OCI-LY7 (cell line): ENCODE data around the gene LY9. TPM values are rescaled to one million over a fixed set of nuclear protein-coding genes. Genes with fewer than 3 reads are reported as not detected.

Experiments used
- BruUV-seq: library from RNA; stranded (reverse); fragments of 400-500 nt; replicated peaks from 2 replicates; lab custom pipeline; 2021; lab: Mats Ljungman, UMichigan
- CTCF ChIA-PET: fragments of 300-600 bp; sonication (Branson Sonifier 250); formaldehyde crosslinking; loops from one replicate; lab custom pipeline; 2022; ENCODE audit warnings: antibody characterized with exemption; ENCODE audit not compliant: unreplicated experiment; lab: Charles Lee
- POLR2A ChIA-PET: fragments of 300-600 bp; sonication (Branson Sonifier 250); formaldehyde crosslinking; loops from one replicate; lab custom pipeline; 2022; ENCODE audit warnings: antibody characterized with exemption; lab: Charles Lee
- DNase-seq: peaks from one replicate; pipeline ENCODE4 v3.0.0-alpha.2; 2015; ENCODE audit warnings: low spot score
- H2AFZ ChIP-seq: fragments of 200-600 bp; sonication (generic), shearing (Covaris generic); 2 replicates; pipeline ENCODE4 v1.6.1; 2014; ENCODE audit warnings: mild to moderate bottlenecking, antibody characterized with exemption, low read length, moderate library complexity
- H3K27ac ChIP-seq: fragments of 200-600 bp; sonication (generic); 2 replicates; pipeline ENCODE4 v1.5.1; 2014; ENCODE audit warnings: mixed run types, low read depth, mild to moderate bottlenecking, moderate library complexity, low read length, inconsistent platforms; ENCODE audit not compliant: poor library complexity, severe bottlenecking
- H3K36me3 ChIP-seq: fragments of 200-600 bp; sonication (generic); 2 replicates; pipeline ENCODE4 v1.6.1; 2014; ENCODE audit warnings: mild to moderate bottlenecking, antibody characterized with exemption, low read length, moderate library complexity, mixed read lengths; ENCODE audit not compliant: insufficient read depth
- H3K4me1 ChIP-seq: fragments of 200-600 bp; sonication (generic); 2 replicates; pipeline ENCODE4 v1.5.1; 2014; ENCODE audit warnings: mild to moderate bottlenecking, low read length; ENCODE audit not compliant: insufficient read depth, poor library complexity, severe bottlenecking
- H3K4me2 ChIP-seq: fragments of 200-600 bp; sonication (generic); 2 replicates; pipeline ENCODE4 v1.6.1; 2014; ENCODE audit warnings: mild to moderate bottlenecking, low read length
- H3K4me3 ChIP-seq: fragments of 200-600 bp; sonication (generic); 2 replicates; pipeline ENCODE4 v1.5.1; 2014; ENCODE audit warnings: mild to moderate bottlenecking, low read depth, low read length; ENCODE audit not compliant: poor library complexity, severe bottlenecking
- H3K79me2 ChIP-seq: fragments of 200-600 bp; sonication (generic); 2 replicates; pipeline ENCODE4 v1.6.1; 2016; ENCODE audit warnings: low read depth, mild to moderate bottlenecking, low read length, moderate library complexity, mixed read lengths; ENCODE audit not compliant: insufficient read depth
- H3K9me2 ChIP-seq: fragments of 200-600 bp; sonication (generic); 2 replicates; pipeline ENCODE4 v1.6.1; 2016; ENCODE audit warnings: mild to moderate bottlenecking, low read length, mixed read lengths; ENCODE audit not compliant: insufficient read depth
- H3K9me3 ChIP-seq: fragments of 200-600 bp; sonication (generic); 2 replicates; pipeline ENCODE4 v1.6.1; 2014; ENCODE audit warnings: mild to moderate bottlenecking, mixed run types, low read length, mixed read lengths
- H4K20me1 ChIP-seq: fragments of 200-600 bp; sonication (generic); 2 replicates; pipeline ENCODE4 v1.6.1; 2014; ENCODE audit warnings: mild to moderate bottlenecking, antibody characterized with exemption, low read length, moderate library complexity, mixed read lengths; ENCODE audit not compliant: insufficient read depth
- CTCF ChIP-seq: fragments of 200-600 bp; sonication (generic); conservative IDR thresholded peaks from 2 replicates; pipeline ENCODE4 v1.5.1; 2014; ENCODE audit warnings: mild to moderate bottlenecking, antibody characterized with exemption, low read length, moderate library complexity, mixed read lengths
- EZH2phosphoT487 ChIP-seq: fragments of 200-600 bp; sonication (generic); IDR thresholded peaks from 2 replicates; pipeline ENCODE4 v1.6.1; 2018; ENCODE audit warnings: low read depth, borderline replicate concordance, mild to moderate bottlenecking, mixed run types, antibody characterized with exemption, low read length, moderate library complexity, mixed read lengths
- intact Hi-C: fragments of 100-400 bp; cut with micrococcal nuclease; formaldehyde crosslinking; loops from one replicate; pipeline ENCODE4 v1.10.0; 2022; ENCODE audit not compliant: unreplicated experiment
- total RNA-seq, 2 experiments: library from RNA; depleted of rRNA in 1 of 2; stranded (reverse); fragments of >200 nt in 1 of 2; shearing (Covaris generic) in 1 of 2; gene quantifications; 2 replicates each; pipeline ENCODE4 v1.2.3, GENCODE V29; 2014 to 2022

Gene LY9
- total RNA-seq, 2 experiments from 2014 or later = 28.4 to 40.2 TPM

GRCh38 chr1:160774886-160775719, 20.9 kb upstream of the LY9 start:
- no peak overlapping the region for H2AFZ ChIP-seq
- ChIA-PET POLR2A (interaction anchor here (0.6 to 1.2 kb wide), 4 partner anchors 8 to 44 kb away, joined by 3 to 5 read pairs (median 3); no protein-coding TSS in a partner anchor), CTCF (interaction anchor here (1.1 to 2.6 kb wide), 3 partner anchors 44 to 99 kb away, joined by 3 to 10 read pairs (median 3); no protein-coding TSS in a partner anchor)
- TF ChIP-seq CTCF (no peak), EZH2phosphoT487 (no peak)
- no TSS peak for BruUV-seq
- no peak overlapping the region for H3K4me3 ChIP-seq
- no peaks in the 10 kb centered on the region for H3K4me1 ChIP-seq
- no peak overlapping the region for H3K4me2 ChIP-seq
- no peak for DNase-seq
- no peaks in the 10 kb centered on the region for H3K79me2 ChIP-seq
- H4K20me1 ChIP-seq = no peaks in the 10 kb centered on the region
- no peaks in the 10 kb centered on the region for H3K9me2 ChIP-seq
- no peak overlapping the region for H3K27ac ChIP-seq
- H3K36me3 ChIP-seq = no peaks in the 10 kb centered on the region
- intact Hi-C loops = loop anchor here (5.0 kb wide), 1 partner anchor 348 kb away; no protein-coding TSS in a partner anchor
- H3K9me3 ChIP-seq = no peaks in the 10 kb centered on the region

GRCh38 chr1:160776178-160776577, 19.8 kb upstream of the LY9 start:
- no TSS peak for BruUV-seq
- no peaks in the 10 kb centered on the region for H3K9me2 ChIP-seq
- no peak overlapping the region for H3K4me2 ChIP-seq
- TF ChIP-seq EZH2phosphoT487 = no peak
- H3K4me1 ChIP-seq = peaks cover 5% of the 10 kb centered on the region
- DNase-seq = peak; percentile 27
- no peak overlapping the region for H3K4me3 ChIP-seq
- H3K79me2 ChIP-seq = no peaks in the 10 kb centered on the region
- CTCF ChIA-PET = interaction anchor here (0.5 to 2.6 kb wide), 7 partner anchors 30 to 322 kb away, joined by 3 to 10 read pairs (median 3); partner anchors contain the start of gene ITLN2
- no peaks in the 10 kb centered on the region for H3K36me3 ChIP-seq
- H3K27ac ChIP-seq = no peak overlapping the region
- POLR2A ChIA-PET = interaction anchor here (0.6 to 2.4 kb wide), 5 partner anchors 9 to 438 kb away, joined by 3 to 8 read pairs (median 3); no protein-coding TSS in a partner anchor
- no peaks in the 10 kb centered on the region for H4K20me1 ChIP-seq
- intact Hi-C loops = loop anchor here (2.0 to 5.0 kb wide), 2 partner anchors 175 to 349 kb away; no protein-coding TSS in a partner anchor
- H3K9me3 ChIP-seq = no peaks in the 10 kb centered on the region
- no peak overlapping the region for H2AFZ ChIP-seq

GRCh38 chr1:160777486-160778089, 18.4 kb upstream of the LY9 start:
- peak; percentile 81 for DNase-seq
- CTCF ChIA-PET = interaction anchor here (0.9 to 2.6 kb wide), 5 partner anchors 9 to 176 kb away, joined by 3 to 10 read pairs (median 6); partner anchors contain the start of gene ITLN2
- Histone ChIP-seq H3K36me3 (no peaks in the 10 kb centered on the region), H4K20me1 (no peaks in the 10 kb centered on the region), H3K9me3 (no peaks in the 10 kb centered on the region), H3K79me2 (no peaks in the 10 kb centered on the region), H3K27ac (no peak overlapping the region), H3K4me2 (no peak overlapping the region), H3K9me2 (no peaks in the 10 kb centered on the region), H2AFZ (no peak overlapping the region), H3K4me1 (peaks cover 19% of the 10 kb centered on the region), H3K4me3 (no peak overlapping the region)
- TF ChIP-seq CTCF = peak; percentile 88
- no peak for TF ChIP-seq EZH2phosphoT487
- POLR2A ChIA-PET = interaction anchor here (2.0 to 2.4 kb wide), 2 partner anchors 59 to 102 kb away, joined by 6 to 8 read pairs; no protein-coding TSS in a partner anchor
- BruUV-seq = no TSS peak
- intact Hi-C loops = loop anchor here (1.0 to 5.0 kb wide), 3 partner anchors 53 to 350 kb away; no protein-coding TSS in a partner anchor
